CD4-positive, alpha-beta T cell treated with Interferon alpha-2 for 1 hour (primary cell): ENCODE measurements around the gene ZFHX3.

Experiments
- DNase-seq, 2 donors: peaks; one replicate each; pipeline ENCODE4 v3.0.0-alpha.2; 2020 to 2022

Gene ZFHX3

GRCh38 chr16:72894293-72895151 lies 153.4 kb downstream of the ZFHX3 start:
- no peak for DNase-seq

DNA sequence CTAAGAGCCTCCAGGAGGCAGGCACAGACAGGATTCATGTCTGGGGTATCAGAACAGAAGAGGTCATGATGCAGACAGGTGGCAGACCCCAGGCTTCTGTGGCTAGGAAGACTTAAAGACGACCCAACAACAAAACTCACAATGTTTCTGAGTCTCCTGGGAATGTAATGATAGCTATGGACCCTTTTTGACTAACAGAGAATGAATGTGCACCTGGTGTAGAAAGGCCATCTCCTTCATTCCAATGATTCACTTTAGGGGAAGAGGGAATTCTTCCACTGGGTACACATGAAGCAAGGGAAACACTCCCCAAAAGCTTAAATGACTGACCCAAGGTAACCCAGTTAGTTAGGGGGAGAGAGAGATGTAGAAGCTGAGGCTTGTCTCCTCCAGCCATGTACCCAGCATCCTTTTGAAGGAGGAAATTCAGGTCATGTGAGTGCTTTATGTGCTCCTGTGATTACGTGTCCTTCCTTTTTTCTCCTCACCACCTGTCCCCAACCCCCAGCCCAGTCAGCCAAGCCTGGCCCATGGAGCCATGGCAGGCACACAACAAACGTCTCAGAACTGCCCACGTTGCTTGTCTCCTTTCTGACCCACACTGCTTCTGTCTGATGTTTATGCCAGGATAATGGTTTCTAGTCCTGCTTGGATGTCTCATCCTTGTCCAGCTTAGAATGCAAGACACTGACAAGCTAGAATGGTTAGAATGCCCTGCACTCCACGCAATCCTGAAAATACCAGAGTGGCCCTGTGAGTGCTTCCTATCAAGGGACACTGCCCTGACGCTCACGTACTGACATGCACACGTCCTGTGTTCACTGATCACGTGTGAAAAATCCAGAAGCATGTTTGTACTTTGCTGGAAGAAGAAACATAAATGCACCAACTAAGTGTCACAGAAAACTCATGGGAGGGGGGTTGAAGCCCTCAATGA lies 156.4 kb downstream of the ZFHX3 start:
- DNase-seq, result no peak

GRCh38 chr16:72890587-72890986 lies 157.3 kb downstream of the ZFHX3 start:
- DNase-seq, result no peak

DNA sequence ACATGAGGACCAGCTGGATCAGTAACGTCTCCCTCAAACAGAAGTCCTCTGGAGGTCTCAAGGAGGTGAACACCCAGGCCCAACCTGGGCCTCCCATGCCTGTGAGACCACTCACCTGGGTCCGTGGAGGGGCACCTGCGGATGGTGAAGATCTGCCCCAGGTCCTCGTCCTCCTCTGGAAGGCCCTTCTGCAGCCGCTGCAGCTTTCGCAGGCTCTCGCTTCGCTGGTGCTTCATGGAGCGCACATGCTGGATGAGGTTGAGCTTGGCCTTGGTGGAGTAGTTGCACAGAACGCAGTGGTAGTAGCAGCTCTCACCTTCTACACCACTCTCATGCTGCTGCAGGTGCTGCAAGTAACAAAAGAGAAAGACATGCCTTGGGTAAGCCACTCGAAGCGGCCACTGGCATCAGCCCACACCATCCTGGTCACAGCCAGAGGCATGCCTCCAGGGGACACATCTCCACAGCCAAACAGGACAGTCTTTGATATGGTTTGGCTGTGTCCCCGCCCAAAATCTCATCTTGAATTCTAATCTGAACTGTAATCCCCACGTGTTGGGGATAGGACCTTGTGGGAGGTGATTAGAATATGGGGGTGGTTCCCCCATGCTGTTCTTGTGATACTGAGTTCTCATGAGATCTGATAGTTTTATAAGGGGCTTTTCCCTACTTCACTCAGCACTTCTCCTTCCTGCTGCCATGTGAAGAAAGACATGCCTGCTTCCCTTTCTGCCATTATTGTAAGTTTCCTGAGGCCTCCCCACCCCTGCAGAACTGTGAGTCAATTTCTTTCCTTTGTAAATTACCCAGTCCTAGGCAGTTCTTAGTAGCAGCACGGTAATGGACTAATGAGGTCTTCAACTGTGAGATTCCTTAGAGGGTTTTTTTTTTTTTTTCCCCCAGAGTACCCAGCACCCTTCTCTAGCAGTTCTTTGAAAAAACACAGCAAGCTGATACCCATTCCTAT lies 158.0 kb downstream of the ZFHX3 start:
- DNase-seq, result no peak

GRCh38 chr16:72887537-72887936 lies 160.4 kb downstream of the ZFHX3 start:
- no peak for DNase-seq

GRCh38 chr16:72886346-72886974 lies 161.5 kb downstream of the ZFHX3 start:
- no peak for DNase-seq

- no peak for DNase-seq
Measured at GRCh38 chr16:72884573-72884972, 163.4 kb downstream of the ZFHX3 start.

DNA sequence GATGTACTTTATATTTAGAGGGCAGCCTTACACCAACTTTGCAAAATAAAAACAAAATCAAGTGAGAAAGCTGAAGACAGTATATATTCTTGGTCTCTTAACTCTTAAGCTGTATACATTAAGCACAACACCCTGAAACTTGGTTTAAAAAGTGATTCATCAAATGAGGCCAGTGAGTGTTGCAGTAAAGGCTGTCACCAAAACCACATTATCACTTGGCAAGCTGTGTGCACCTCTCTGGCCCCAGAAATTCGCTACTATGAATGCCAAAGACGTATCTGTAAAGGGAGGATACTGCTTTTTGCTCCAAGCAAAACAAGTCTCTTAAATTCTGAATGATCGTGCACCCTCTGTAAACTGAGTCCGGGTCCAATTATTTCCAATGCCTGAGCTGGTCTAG lies 163.9 kb downstream of the ZFHX3 start:
- no peak for DNase-seq

GRCh38 chr16:72879846-72880245 lies 168.1 kb downstream of the ZFHX3 start:
- no peak for DNase-seq

- no peak for DNase-seq
Measured at GRCh38 chr16:72878301-72879269, 169.3 kb downstream of the ZFHX3 start.

DNA sequence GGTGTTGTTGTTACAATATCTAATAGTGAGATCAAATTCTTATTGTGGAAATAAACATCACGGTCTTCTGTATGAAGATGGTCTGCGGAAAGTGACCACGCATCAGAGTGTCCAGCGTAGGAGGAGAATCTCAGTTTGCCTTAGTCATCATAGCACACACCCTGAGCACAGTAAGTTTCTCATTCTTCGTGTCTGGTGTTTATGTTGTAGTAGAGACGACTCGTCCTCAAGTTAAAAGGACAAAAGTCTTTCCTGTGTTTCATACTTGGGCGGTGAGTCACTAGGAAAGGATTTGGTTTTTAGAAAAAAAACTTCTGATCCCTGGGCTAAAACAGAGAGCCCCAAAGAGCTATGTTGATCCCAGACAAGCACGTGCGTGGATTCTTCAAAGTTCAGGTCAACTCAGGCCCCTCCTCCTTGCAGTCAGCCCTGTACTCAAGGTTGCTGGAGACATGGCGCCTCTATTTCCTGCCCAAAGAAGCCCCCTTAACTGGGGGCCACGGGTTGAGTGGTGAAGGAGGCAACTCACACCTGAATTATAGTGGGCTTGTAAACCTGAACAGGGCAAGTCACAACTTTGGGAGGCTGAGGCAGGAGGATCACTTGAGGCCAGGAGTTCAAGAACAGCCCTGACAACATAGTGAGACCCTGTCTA lies 170.4 kb downstream of the ZFHX3 start:
- DNase-seq, result no peak

DNA sequence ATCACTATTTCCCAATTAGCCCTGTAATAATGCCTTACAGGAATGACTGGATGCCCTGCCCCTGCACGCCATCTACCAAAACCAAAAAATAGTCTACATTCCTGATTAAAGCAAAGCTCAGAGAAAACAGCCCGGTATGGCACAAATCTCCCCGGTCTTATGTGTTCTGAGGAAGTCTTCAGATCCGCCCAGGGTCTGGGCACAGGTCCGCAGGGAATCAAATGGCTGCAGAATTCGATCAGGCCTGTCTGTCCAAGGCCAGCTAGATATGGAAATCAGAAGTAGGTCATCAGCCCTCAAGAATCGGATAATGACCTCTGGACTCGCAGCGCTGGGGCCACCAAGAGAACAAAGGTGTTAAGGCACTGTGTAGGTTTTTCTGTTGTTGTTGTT lies 171.0 kb downstream of the ZFHX3 start:
- no peak for DNase-seq

DNA sequence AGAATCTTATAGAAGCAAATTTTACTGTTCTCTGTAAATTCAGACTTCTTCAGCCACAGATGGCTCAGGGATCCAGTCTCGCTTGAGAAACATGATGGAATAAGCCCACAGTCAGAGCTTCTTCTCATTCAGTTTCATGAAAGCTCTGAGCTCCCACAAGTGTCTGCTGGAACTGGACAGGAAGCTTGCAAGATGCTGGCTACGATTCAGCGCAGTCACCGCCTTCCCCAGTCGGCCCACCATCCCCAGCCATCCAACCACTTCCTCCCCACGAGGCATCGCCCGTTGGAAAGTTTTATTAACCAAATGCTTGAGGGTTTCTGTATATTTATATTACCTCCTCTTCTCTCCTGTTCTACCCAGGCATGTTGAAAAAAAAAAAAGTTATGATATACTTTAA lies 171.7 kb downstream of the ZFHX3 start:
- peak in 1 of 2 donors; percentile 41 for DNase-seq

- DNase-seq, result no peak
Measured at GRCh38 chr16:72875291-72876031, 172.5 kb downstream of the ZFHX3 start.

- DNase-seq, result no peak
Measured at GRCh38 chr16:72873853-72874252, 174.1 kb downstream of the ZFHX3 start.

DNA sequence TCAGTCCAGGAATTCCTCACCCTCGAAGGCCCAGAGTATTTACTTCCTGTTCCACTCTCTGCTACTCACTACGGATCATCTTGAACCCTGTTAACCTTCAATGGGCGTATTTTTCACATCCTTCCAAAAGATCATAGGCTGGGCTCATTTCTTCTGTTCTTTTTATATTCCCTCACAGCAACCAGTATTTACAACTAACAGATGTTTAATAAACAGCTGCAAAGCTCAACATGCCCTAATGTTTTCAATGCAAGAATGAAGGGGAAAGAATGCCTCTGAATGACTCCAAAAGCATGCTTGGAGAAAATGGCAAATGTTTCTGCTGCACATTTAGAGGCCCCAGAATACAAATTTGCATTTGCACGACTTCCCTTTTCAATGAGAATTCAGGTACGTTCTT lies 174.9 kb downstream of the ZFHX3 start:
- no peak for DNase-seq

GRCh38 chr16:72865835-72866234 lies 182.1 kb downstream of the ZFHX3 start:
- no peak for DNase-seq

- DNase-seq, result no peak
Measured at GRCh38 chr16:72865258-72865657, 182.7 kb downstream of the ZFHX3 start.

GRCh38 chr16:72864130-72864833 lies 183.6 kb downstream of the ZFHX3 start:
- no peak for DNase-seq
